ENCODE data around the gene UBIAD1.

The UBIAD1 gene

GRCh38 chr1:11309385-11309784, 36.4 kb downstream of the UBIAD1 start:
- ATAC-seq, result no peak
- no peak for TF ChIP-seq ZFP3 (CRISPR knock-in tag; IDR thresholded peaks at IDR 0.05)
- TF ChIP-seq SNAI2 (CRISPR knock-in tag; IDR thresholded peaks at IDR 0.05), result no peak
- no peak for TF ChIP-seq CSRNP3 (CRISPR knock-in tag; IDR thresholded peaks at IDR 0.05)
- TF ChIP-seq TCF4 (CRISPR knock-in tag; IDR thresholded peaks at IDR 0.05; ENCODE audit: borderline replicate concordance), result no peak
- TF ChIP-seq ESRRG (CRISPR knock-in tag; IDR thresholded peaks at IDR 0.05), result no peak

- no peak for TF ChIP-seq TOX (CRISPR knock-in tag; IDR thresholded peaks at IDR 0.05; ENCODE audit: borderline replicate concordance)
- TF ChIP-seq RARB (CRISPR knock-in tag; IDR thresholded peaks at IDR 0.05), result no peak
- no peak for TF ChIP-seq BACH2 (CRISPR knock-in tag; IDR thresholded peaks at IDR 0.05; ENCODE audit: borderline replicate concordance)
- TF ChIP-seq TCF4 (CRISPR knock-in tag; IDR thresholded peaks at IDR 0.05; ENCODE audit: borderline replicate concordance), result no peak
- no peak for TF ChIP-seq CSDC2 (CRISPR knock-in tag; IDR thresholded peaks at IDR 0.05)
- TF ChIP-seq ZC3H10 (CRISPR knock-in tag; IDR thresholded peaks at IDR 0.05), result no peak
- TF ChIP-seq ISL1 (CRISPR knock-in tag; IDR thresholded peaks at IDR 0.05), result no peak
- TF ChIP-seq ZNF8 (CRISPR knock-in tag; IDR thresholded peaks at IDR 0.05), result no peak
- no peak for TF ChIP-seq POU6F1 (CRISPR knock-in tag; IDR thresholded peaks at IDR 0.05; ENCODE audit: borderline replicate concordance, low read depth)
- no peak for TF ChIP-seq PPARA (CRISPR knock-in tag; IDR thresholded peaks at IDR 0.05; ENCODE audit: borderline replicate concordance)
- TF ChIP-seq TSHZ2 (CRISPR knock-in tag; IDR thresholded peaks at IDR 0.05), result no peak
- no peak for TF ChIP-seq ARNTL (CRISPR knock-in tag; IDR thresholded peaks at IDR 0.05; ENCODE audit: borderline replicate concordance, low read depth)
- TF ChIP-seq CSRNP3 (CRISPR knock-in tag; IDR thresholded peaks at IDR 0.05), result no peak
- TF ChIP-seq SNAI2 (CRISPR knock-in tag; IDR thresholded peaks at IDR 0.05), result no peak
- TF ChIP-seq ESRRG (CRISPR knock-in tag; IDR thresholded peaks at IDR 0.05), result no peak
- TF ChIP-seq ZNF565 (CRISPR knock-in tag; conservative IDR thresholded peaks at IDR 0.05; ENCODE audit: low read depth), result no peak
- no peak for TF ChIP-seq GLIS3 (CRISPR knock-in tag; IDR thresholded peaks at IDR 0.05)
- no peak for ATAC-seq
Measured at GRCh38 chr1:11311816-11312755, 39.1 kb downstream of the UBIAD1 start.

DNA sequence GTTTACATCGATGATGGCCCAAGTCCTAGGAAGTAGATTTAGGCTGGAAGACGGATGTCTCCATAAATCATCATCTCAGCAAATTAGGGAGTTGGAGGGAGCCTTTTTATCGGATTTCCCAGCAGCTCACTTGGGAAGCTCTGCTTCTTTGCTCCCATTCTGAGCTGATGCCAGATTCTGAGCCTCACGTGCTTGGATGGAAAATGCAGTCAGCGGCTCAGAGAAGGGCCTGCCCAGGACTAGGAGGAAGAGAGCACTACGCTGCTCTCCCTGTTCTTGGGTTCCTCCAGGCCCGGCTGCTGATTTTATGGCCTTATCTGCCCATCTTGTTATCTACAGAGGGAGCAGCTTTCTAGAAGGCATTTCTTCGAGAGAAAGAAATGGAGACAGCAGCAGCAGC, 42.0 kb downstream of the UBIAD1 start:
- ATAC-seq, result no peak
- no peak for TF ChIP-seq ESRRG (CRISPR knock-in tag; IDR thresholded peaks at IDR 0.05)
- no peak for TF ChIP-seq POU6F1 (CRISPR knock-in tag; IDR thresholded peaks at IDR 0.05; ENCODE audit: borderline replicate concordance, low read depth)
- no peak for TF ChIP-seq RARB (CRISPR knock-in tag; IDR thresholded peaks at IDR 0.05)
- TF ChIP-seq SNAI2 (CRISPR knock-in tag; IDR thresholded peaks at IDR 0.05), result no peak
- TF ChIP-seq PATZ1 (CRISPR knock-in tag; IDR thresholded peaks at IDR 0.05; ENCODE audit: borderline replicate concordance), result no peak
- no peak for TF ChIP-seq ZC3H10 (CRISPR knock-in tag; IDR thresholded peaks at IDR 0.05)
- TF ChIP-seq OSR1 (CRISPR knock-in tag; IDR thresholded peaks at IDR 0.05), result no peak
- TF ChIP-seq TCF4 (CRISPR knock-in tag; IDR thresholded peaks at IDR 0.05; ENCODE audit: borderline replicate concordance), result no peak
- TF ChIP-seq, protein P1, sequence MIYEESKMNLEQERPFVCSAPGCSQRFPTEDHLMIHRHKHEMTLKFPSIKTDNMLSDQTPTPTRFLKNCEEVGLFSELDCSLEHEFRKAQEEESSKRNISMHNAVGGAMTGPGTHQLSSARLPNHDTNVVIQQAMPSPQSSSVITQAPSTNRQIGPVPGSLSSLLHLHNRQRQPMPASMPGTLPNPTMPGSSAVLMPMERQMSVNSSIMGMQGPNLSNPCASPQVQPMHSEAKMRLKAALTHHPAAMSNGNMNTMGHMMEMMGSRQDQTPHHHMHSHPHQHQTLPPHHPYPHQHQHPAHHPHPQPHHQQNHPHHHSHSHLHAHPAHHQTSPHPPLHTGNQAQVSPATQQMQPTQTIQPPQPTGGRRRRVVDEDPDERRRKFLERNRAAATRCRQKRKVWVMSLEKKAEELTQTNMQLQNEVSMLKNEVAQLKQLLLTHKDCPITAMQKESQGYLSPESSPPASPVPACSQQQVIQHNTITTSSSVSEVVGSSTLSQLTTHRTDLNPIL (CRISPR knock-in tag; IDR thresholded peaks at IDR 0.05; ENCODE audit: low read depth), result no peak
- no peak for TF ChIP-seq CSRNP3 (CRISPR knock-in tag; IDR thresholded peaks at IDR 0.05)
- TF ChIP-seq ZNF565 (CRISPR knock-in tag; conservative IDR thresholded peaks at IDR 0.05; ENCODE audit: low read depth), result no peak
- no peak for TF ChIP-seq ARNTL (CRISPR knock-in tag; IDR thresholded peaks at IDR 0.05; ENCODE audit: borderline replicate concordance, low read depth)

Data from SK-N-SH treated with all-trans-retinoic acid at 6 μM for 48 hours (cell line).